KOPT-K1 (cell line): Measurements from ENCODE around the gene DDOST.

Experiments used
- H3K27ac ChIP-seq: fragments of 200-600 bp; sonication (generic); 2 replicates; pipeline ENCODE4 v1.5.1; 2016; ENCODE audit warnings: antibody characterized with exemption, mild to moderate bottlenecking, low read depth, low read length; ENCODE audit not compliant: poor library complexity, severe bottlenecking
- H3K36me3 ChIP-seq: fragments of 200-600 bp; sonication (generic); 2 replicates; pipeline ENCODE4 v1.5.1; 2017; ENCODE audit warnings: antibody characterized with exemption, mild to moderate bottlenecking, low read length, moderate library complexity; ENCODE audit not compliant: insufficient read depth
- H3K9me3 ChIP-seq: fragments of 200-600 bp; sonication (generic); 2 replicates; pipeline ENCODE4 v1.5.1; 2017; ENCODE audit warnings: antibody characterized with exemption, low read length, mild to moderate bottlenecking; ENCODE audit not compliant: insufficient read depth, poor library complexity, severe bottlenecking

The DDOST gene

DNA sequence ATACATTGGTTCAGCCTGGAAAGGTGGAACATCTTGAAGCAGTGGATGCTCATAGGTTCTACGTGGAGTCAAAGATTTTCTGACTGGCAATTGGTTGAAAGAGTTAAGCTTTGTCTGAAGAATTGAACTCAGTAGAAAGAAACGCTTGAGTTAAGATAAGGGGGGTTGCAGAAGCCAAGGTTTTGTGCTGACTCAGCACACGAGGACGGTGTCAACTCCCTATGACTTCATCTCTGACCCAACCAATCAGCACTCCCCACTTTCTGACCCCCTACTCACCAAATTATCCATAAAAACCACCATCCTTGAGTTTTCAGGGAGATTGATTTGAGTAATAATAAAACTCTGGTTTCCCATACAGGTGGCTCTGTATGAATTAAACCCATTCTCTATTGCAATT is 30.4 kb downstream of the DDOST start:
- Histone ChIP-seq H3K27ac (no peak overlapping the region), H3K36me3 (no peaks in the 10 kb centered on the region), H3K9me3 (peaks cover 13% of the 10 kb centered on the region)

DNA sequence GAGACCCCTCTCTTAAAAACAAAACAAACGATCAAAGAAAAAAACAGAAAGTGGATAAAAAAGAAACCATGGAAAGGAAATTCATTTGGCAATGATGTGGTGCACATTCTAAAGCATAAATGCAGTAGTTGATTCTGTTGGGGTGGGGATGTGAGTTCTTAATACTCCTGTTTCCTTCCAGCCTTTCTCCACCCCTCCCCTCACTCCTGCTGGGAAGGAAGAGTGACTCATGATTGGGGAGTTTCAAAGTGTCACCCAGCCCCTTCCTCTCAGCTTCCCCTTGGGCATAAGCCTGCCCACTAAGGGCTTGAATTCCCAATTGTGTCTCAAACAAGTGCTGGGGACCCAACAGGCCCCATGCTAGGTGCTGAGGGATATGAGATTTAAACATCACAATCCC is 34.6 kb downstream of the DDOST start:
- Histone ChIP-seq H3K27ac (no peak overlapping the region), H3K36me3 (no peaks in the 10 kb centered on the region)

GRCh38 chr1:20626098-20626427 is 35.1 kb downstream of the DDOST start:
- peaks cover 12% of the 10 kb centered on the region for H3K9me3 ChIP-seq
- H3K27ac ChIP-seq, result no peak overlapping the region
- H3K36me3 ChIP-seq, result no peaks in the 10 kb centered on the region

More for the DNA sequence above, 34.6 kb downstream of the DDOST start:
- H3K9me3 ChIP-seq, result peaks cover 13% of the 10 kb centered on the region

DNA sequence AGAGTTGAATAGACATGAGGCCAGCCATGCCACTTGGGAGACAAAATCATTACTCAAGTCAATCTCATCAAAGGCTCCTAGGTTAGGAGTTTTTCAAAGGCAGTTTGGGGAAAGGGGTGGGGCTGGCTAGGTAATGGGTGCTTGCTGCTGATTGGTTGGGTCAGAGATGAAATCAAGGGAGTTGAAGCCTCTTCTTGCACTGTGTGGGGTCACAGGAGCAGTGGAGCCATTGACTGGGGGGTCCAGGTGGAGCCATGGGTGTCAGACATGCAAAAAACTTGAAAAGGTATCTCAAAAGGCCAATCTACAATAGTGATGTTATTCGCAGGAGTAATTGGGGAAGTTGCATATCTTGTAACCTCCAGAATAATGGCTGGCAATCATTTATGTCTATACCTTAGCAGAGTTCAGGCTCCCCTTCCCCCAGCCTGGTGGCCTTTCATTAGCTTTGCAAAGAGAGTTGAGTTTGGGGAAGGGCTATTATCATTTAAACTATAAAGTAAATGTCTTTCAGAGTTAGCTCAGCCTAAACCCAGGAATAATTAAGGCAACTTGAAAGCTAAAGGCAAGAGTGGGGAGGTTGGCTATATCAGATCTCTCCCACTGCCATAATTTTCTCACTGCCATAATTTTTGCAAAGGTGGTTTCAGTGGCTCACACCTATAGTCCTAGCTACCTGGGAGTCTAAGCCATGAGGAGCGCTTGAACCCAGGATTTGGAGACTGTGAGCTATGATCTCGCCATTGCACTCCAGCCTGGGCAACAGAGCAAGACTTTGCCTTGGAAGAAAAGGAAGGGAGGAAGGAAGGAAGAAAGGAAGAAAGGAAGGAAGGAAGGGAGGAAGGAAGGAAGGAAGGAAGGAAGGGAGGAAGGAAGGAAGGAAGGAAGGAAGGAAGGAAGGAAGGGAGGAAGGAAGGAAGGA is 35.7 kb downstream of the DDOST start:
- Histone ChIP-seq H3K27ac (no peak overlapping the region), H3K36me3 (no peaks in the 10 kb centered on the region), H3K9me3 (peaks cover 7% of the 10 kb centered on the region)

DNA sequence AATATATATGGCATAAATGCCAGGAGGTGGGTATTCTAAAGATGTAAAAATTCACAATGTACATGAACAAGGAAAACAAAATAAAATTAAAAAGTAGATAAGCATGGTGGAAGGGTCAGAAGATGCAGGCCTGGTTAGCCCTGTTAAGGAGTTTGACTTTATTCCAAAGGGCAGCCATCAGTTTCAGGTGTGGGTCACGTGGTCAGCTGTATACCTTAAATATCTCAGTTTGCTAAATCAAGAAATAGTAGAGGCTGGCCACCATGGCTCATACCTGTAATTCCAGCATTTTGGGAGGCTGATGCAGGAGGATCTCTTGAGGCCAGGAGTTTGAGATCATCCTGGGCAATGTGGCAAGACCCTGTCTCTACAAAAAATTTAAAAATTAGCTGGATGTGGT is 36.5 kb downstream of the DDOST start:
- H3K36me3 ChIP-seq, result no peaks in the 10 kb centered on the region
- H3K9me3 ChIP-seq, result peaks cover 7% of the 10 kb centered on the region
- H3K27ac ChIP-seq, result no peak overlapping the region

DNA sequence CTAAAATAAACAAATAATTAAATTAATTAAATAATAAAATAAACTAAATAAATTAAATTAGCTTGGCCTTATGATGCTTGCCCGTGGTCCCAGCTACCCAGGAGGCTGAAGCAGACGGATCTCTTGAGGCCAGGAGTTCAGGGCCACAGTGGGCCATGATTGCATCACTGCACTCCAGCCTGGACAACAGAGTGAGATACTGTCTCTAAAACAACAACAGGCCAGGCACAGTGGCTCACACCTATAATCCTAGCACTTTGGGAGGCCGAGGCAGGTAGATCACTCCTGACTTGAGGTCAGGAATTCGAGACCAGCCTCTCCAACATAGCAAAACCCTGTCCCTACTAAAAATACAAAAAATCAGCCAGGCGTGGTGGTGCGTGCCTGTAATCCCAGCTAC is 40.2 kb downstream of the DDOST start:
- no peak overlapping the region for H3K27ac ChIP-seq
- H3K9me3 ChIP-seq, result no peaks in the 10 kb centered on the region
- no peaks in the 10 kb centered on the region for H3K36me3 ChIP-seq

DNA sequence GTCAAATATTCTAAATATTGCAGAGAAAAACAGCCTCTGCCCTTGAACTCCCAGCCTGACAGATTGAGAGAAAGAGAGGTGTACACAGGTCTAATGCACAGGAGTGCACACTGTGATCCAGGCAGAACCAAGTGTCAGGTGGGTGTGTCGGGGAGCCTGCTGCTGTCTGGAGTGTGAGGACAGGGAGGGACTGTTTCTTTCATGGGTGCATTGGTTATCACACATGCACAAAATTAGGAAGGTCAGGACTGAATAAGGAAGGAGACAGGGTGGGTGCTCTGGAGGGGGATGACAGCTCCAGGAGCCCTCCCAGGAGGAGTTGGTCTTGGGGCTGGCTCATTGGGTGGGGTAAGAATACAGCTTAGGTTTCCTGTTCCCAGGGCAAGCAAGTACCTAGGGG is 41.2 kb downstream of the DDOST start:
- H3K36me3 ChIP-seq, result no peaks in the 10 kb centered on the region
- no peak overlapping the region for H3K27ac ChIP-seq
- no peaks in the 10 kb centered on the region for H3K9me3 ChIP-seq

DNA sequence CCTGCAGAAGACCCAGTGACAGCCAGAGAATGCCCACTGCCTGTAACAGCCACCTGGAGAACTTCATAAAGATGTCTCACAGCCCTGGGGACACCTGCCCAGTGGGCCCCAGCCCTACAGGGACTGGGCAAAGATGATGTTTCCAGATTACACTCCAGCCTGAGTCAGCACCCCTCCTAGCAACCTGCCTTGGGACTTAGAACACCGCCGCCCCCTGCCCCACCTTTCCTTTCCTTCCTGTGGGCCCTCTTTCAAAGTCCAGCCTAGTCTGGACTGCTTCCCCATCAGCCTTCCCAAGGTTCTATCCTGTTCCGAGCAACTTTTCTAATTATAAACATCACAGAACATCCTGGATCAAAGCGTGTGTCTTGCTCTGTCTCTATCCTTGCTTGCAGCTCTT is 42.6 kb downstream of the DDOST start:
- H3K27ac ChIP-seq, result no peak overlapping the region
- no peaks in the 10 kb centered on the region for H3K36me3 ChIP-seq
- H3K9me3 ChIP-seq, result no peaks in the 10 kb centered on the region

DNA sequence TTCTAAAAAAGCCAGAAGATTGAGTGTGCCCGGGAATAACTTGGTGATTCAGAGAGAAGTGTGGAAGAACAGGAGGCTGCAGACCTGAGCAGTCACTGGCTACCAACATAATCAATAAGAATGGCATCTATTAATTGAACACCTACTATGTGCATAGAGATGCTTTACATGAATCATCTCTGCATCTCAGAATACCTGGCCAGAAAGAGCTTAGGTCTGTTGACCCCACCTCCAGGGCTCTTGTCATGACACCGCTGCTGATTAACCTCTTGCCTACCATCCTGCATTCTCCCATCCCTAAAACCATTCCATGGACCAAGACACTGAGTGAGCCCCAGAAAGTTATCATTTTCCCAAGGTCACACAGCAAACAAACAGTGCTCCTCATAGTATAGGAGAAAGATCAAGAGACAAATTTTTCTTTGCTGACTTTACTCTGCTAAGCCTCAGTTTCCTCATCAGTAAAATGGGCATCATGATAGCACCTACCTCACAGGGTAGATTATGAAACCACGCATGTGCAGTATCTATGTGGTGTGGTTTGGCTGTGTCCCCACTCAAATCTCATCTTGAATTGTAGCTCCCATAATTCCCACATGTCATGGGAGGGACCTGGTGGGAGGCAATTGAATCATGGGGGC is 44.2 kb downstream of the DDOST start:
- Histone ChIP-seq H3K27ac (no peak overlapping the region), H3K36me3 (no peaks in the 10 kb centered on the region), H3K9me3 (no peaks in the 10 kb centered on the region)

DNA sequence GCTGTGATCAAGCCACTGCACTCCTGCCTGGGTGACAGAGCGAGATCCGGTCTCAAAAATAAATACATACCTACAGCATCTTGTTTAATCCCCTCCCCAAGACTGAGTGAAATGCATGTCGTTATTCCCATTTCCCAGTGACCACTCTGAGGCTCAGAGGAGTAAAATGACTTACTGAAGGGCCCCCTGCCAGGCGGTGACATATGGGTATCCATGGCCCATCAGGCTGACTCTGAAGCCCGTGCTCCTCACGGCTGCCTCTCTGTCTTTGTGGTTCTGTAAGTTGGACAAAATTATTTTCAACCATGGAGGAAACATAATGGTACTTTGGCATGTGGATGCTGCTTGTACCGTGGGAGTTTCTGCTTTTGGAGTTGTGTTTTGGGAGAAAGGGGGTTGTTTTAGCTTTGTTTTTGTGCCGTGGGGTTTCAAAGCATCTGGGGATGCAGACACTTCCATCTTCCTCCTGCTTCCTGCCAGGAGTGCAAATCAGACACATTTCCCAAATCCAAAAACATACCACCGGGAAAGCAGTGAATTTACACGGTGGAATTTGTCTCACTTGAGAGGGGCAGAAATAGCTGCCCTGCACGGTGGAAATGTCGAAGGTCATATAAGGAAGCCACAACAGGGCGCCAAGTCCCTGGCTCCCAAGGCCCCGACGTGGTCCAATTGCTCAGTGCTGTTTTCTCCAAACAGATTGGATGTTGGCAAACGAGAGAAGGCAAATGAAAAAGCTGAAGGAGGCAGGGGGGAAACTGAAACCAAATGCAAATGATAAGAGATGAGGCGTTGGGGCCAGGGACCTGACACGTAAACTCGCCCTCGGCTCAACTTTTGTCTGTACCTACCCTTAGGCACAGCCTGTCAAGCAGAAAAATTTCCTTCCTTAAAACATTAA is 45.0 kb downstream of the DDOST start:
- H3K27ac ChIP-seq, result no peak overlapping the region
- H3K9me3 ChIP-seq, result no peaks in the 10 kb centered on the region
- no peaks in the 10 kb centered on the region for H3K36me3 ChIP-seq

- Histone ChIP-seq H3K9me3 (no peaks in the 10 kb centered on the region), H3K27ac (no peak overlapping the region)
These were observed 47.0 kb downstream of the DDOST start for GRCh38 chr1:20614131-20614579.

GRCh38 chr1:20612221-20612746 is 48.9 kb downstream of the DDOST start:
- H3K27ac ChIP-seq, result no peak overlapping the region
- no peaks in the 10 kb centered on the region for H3K9me3 ChIP-seq
- no peaks in the 10 kb centered on the region for H3K36me3 ChIP-seq

More at GRCh38 chr1:20614131-20614579, 47.0 kb downstream of the DDOST start:
- no peaks in the 10 kb centered on the region for H3K36me3 ChIP-seq

GRCh38 chr1:20611652-20612051 is 49.5 kb downstream of the DDOST start:
- H3K27ac ChIP-seq, result no peak overlapping the region
- H3K36me3 ChIP-seq, result no peaks in the 10 kb centered on the region
- H3K9me3 ChIP-seq, result no peaks in the 10 kb centered on the region

- H3K36me3 ChIP-seq, result no peaks in the 10 kb centered on the region
- H3K27ac ChIP-seq, result no peak overlapping the region
- H3K9me3 ChIP-seq, result no peaks in the 10 kb centered on the region
These were observed 50.2 kb downstream of the DDOST start for GRCh38 chr1:20610970-20611369.

DNA sequence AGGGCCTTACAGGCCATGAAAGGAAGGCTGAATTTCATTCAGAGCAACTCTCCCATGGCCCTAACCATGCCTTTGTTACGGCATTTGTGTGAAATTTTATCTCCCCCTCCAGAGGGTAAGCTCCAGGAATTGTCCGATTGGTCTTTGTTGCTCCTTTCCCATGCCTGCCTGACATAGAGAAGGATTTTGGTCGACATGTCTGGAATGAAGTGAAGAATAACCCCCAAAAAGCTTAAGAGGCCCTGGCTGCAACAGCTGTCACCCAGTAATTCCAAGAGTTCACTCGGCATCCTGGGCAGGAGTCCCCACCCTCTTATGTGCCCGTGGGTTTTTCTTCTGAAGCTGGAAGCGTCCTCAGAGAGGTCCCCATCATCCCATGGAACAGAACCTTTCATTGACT is 51.6 kb downstream of the DDOST start:
- H3K36me3 ChIP-seq, result no peaks in the 10 kb centered on the region
- H3K9me3 ChIP-seq, result no peaks in the 10 kb centered on the region
- no peak overlapping the region for H3K27ac ChIP-seq
